K562 (cell line): ENCODE results near the gene MMP24. TPM values are rescaled to one million over a fixed set of nuclear protein-coding genes. Genes with fewer than 3 reads are reported as not detected.

Source experiments
- ADNP ChIP-seq: fragments of 200-800 bp; sonication (Bioruptor generic); IDR thresholded peaks from 2 replicates; pipeline ENCODE4 v1.6.1; 2016; ENCODE audit warnings: missing genetic modification characterization, missing compliant biosample characterization
- ATF1 ChIP-seq, 2 experiments: fragments of 450-650 bp in 1 of 2; IDR thresholded peaks; 2 replicates each; pipeline ENCODE4 v1.6.1; 2016; ENCODE audit warnings: missing compliant biosample characterization in 1 of 2, missing genetic modification characterization in 1 of 2
- BMI1 ChIP-seq: fragments of 150-350 bp; IDR thresholded peaks from 2 replicates; pipeline ENCODE4 v1.6.1; 2014; ENCODE audit warnings: low read length
- BRD4 ChIP-seq: fragments of 200-600 bp; sonication (generic); IDR thresholded peaks from 2 replicates; pipeline ENCODE4 v1.6.1; 2017; ENCODE audit warnings: inconsistent platforms
- CTBP1 ChIP-seq: fragments of 450-650 bp; IDR thresholded peaks from 2 replicates; pipeline ENCODE4 v1.6.1; 2016; ENCODE audit warnings: borderline replicate concordance
- GABPA ChIP-seq: fragments of 200-800 bp; sonication (Bioruptor generic); conservative IDR thresholded peaks from 2 replicates; pipeline ENCODE4 v1.6.1; 2016; ENCODE audit warnings: low read depth, missing genetic modification characterization, missing compliant biosample characterization
- KDM1A ChIP-seq, 2 experiments: fragments of 450-650 bp; IDR thresholded peaks; 2 replicates each; pipeline ENCODE4 v1.6.1; 2016; ENCODE audit warnings: mild to moderate bottlenecking in 2 of 2
- LARP7 ChIP-seq: fragments of 450-650 bp; IDR thresholded peaks from 2 replicates; pipeline ENCODE4 v1.6.1; 2016
- LEF1 ChIP-seq: fragments of 450-650 bp; IDR thresholded peaks from 2 replicates; pipeline ENCODE4 v1.6.1; 2016; ENCODE audit warnings: mild to moderate bottlenecking
- MTA2 ChIP-seq: fragments of 450-650 bp; IDR thresholded peaks from 2 replicates; pipeline ENCODE4 v1.6.1; 2016; ENCODE audit warnings: low read depth
- NFRKB ChIP-seq: fragments of 450-650 bp; IDR thresholded peaks from 2 replicates; pipeline ENCODE4 v1.6.1; 2016; ENCODE audit warnings: low read depth
- PML ChIP-seq: IDR thresholded peaks from 2 replicates; pipeline ENCODE4 v1.6.1; 2012; ENCODE audit warnings: low read length, inconsistent platforms
- POLR2H ChIP-seq: IDR thresholded peaks from 2 replicates; pipeline ENCODE4 v1.6.1; 2016; ENCODE audit warnings: missing genetic modification characterization, low read depth, mild to moderate bottlenecking, control low read depth, missing compliant biosample characterization, moderate library complexity
- SAFB2 ChIP-seq: fragments of 200-400 bp; formaldehyde crosslinking; IDR thresholded peaks from 2 replicates; pipeline ENCODE4 v1.6.1; 2018; ENCODE audit warnings: borderline replicate concordance, low read length, low read depth, moderate library complexity; ENCODE audit not compliant: severe bottlenecking
- STAT5A ChIP-seq: IDR thresholded peaks from 2 replicates; pipeline ENCODE4 v1.6.1; 2012; ENCODE audit warnings: low read length, inconsistent platforms, borderline replicate concordance
- TCF3 ChIP-seq: sonication (generic); formaldehyde crosslinking; IDR thresholded peaks from 2 replicates; pipeline ENCODE4 v1.4.0; 2020; ENCODE audit warnings: mild to moderate bottlenecking, missing genetic modification reagents
- XRCC4 ChIP-seq: IDR thresholded peaks from one replicate; pipeline ENCODE4 v1.6.1; 2011; ENCODE audit not compliant: insufficient read depth, insufficient read length; ENCODE audit errors: extremely low read depth
- ZFX ChIP-seq: sonication (generic); formaldehyde crosslinking; IDR thresholded peaks from 2 replicates; pipeline ENCODE4 v1.8.0; 2022; ENCODE audit warnings: mild to moderate bottlenecking, missing genetic modification reagents, moderate library complexity
- ZNF644 ChIP-seq: fragments of 200-800 bp; sonication (Bioruptor generic); IDR thresholded peaks from 2 replicates; pipeline ENCODE4 v1.6.1; 2016; ENCODE audit warnings: low read depth, missing genetic modification characterization, missing compliant biosample characterization
- polyA plus RNA-seq, 8 experiments: library from polyadenylated mRNA; depleted of rRNA in 4 of 8; stranded (reverse) in 5 of 8; unstranded in 3 of 8; fragments of >200 nt; fragmentation: Nextera tagmentation in 2 of 8; fragmentation: Illumina TruSeq in 1 of 8; extraction: Ambion mirVana in 2 of 8; extraction: Trizol in 1 of 8; gene quantifications; 2 replicates each; pipeline versions ENCODE4 v1.2.1 to v1.2.3, GENCODE V29; 2011 to 2014; ENCODE audit warnings: inconsistent platforms in 1 of 8, missing spikeins in 1 of 8
- total RNA-seq, 7 experiments: library from RNA; depleted of rRNA in 6 of 7; stranded (reverse); fragments of >200 nt in 6 of 7; fragmentation: Illumina TruSeq in 2 of 7; extraction: Trizol in 2 of 7; gene quantifications; 2 replicates each; pipeline versions ENCODE4 v1.2.1 to v1.2.3, GENCODE V29; 2011 to 2021; ENCODE audit warnings: low replicate concordance in 1 of 7
- TF ChIP-seq, protein P1 (sequence below): sonication (generic); formaldehyde crosslinking; IDR thresholded peaks from 2 replicates; pipeline ENCODE4 v1.8.1; 2023; ENCODE audit warnings: mild to moderate bottlenecking, missing genetic modification reagents
- TF ChIP-seq, protein P2 (sequence below): IDR thresholded peaks from 2 replicates; pipeline ENCODE4 v1.6.1; 2012; ENCODE audit warnings: low read depth, low read length, improper control_type of control experiment, borderline replicate concordance
- TF ChIP-seq, protein P3 (sequence below): sonication (generic); formaldehyde crosslinking; IDR thresholded peaks from 2 replicates; pipeline ENCODE4 v1.8.0; 2022; ENCODE audit warnings: mild to moderate bottlenecking, missing genetic modification reagents
- TF ChIP-seq, protein P4 (sequence below): fragments of 250-450 bp; sonication (Bioruptor Pico); IDR thresholded peaks from 2 replicates; pipeline ENCODE4 v1.5.0; 2021

Gene MMP24
- total and polyA plus RNA-seq, 9 of the 15 experiments (the other 6 are each of a cell fraction or from before 2014, with no cell fraction given) = 0.03 to 0.07 (median 0.03) TPM; not detected in 6

DNA sequence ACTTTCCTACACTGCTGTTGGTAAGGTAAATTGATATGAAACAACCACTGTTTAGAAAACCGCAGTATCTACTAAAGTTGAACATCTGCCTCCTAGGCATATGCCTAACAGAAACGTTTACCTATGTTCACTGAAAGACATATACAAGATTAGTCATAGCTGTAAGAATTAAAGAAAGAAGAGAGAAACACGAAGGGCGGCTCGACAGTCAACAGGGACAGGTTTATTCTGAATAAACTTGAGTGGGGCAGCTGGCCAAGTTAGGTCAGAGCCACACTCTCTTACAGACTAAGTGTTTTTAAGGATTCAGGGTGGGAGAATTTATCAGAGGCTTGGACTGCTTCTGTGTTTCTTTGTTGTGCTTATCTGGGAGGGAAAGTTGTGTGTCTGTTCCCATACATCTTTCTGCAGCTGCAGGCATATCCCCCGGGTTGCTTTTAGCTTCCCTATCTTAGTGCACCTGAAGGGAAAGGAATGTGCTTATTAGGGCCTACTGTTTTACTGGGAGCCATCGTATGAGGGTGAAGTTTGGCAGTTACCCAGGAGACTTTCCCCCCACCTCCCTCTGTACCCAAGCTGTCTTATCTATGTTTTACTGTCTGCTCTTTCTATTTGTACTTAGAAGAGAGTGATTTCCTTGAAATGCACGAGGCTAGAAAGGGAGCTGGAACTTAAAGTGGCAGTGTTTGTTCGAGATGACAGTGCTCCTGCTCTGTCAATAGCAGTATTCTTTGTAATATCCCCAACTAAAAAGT is 34.2 kb upstream of the MMP24 start (continued):
- TF ChIP-seq GABPA (no peak), LARP7 (no peak), XRCC4 (no peak), BRD4 (no peak), ZFX (peak; percentile 61; the same call in 1 of the 2 replicates), KDM1A (IDR thresholded peaks at IDR 0.05) (peak; percentile 80 to 86), ZNF644 (0 out of 2 replicates have a peak, but pooled peaks have one; percentile 45), BMI1 (no peak), TCF3 (peak; percentile 91), SAFB2 (no peak), POLR2H (tag) (no peak), PML (peak; percentile 73), MTA2 (peak; percentile 56), NFRKB (no peak), STAT5A (peak; percentile 72), LEF1 (peak; percentile 52; the same call in 1 of the 2 replicates), ADNP (tag) (peak; percentile 67), CTBP1 (peak; percentile 76), ATF1 (CRISPR knock-in tag; IDR thresholded peaks at IDR 0.05) (no peak), ATF1 (tag; IDR thresholded peaks at IDR 0.05) (peak; percentile 32; the same call in 1 of the 2 replicates)
- TF ChIP-seq, protein P1, sequence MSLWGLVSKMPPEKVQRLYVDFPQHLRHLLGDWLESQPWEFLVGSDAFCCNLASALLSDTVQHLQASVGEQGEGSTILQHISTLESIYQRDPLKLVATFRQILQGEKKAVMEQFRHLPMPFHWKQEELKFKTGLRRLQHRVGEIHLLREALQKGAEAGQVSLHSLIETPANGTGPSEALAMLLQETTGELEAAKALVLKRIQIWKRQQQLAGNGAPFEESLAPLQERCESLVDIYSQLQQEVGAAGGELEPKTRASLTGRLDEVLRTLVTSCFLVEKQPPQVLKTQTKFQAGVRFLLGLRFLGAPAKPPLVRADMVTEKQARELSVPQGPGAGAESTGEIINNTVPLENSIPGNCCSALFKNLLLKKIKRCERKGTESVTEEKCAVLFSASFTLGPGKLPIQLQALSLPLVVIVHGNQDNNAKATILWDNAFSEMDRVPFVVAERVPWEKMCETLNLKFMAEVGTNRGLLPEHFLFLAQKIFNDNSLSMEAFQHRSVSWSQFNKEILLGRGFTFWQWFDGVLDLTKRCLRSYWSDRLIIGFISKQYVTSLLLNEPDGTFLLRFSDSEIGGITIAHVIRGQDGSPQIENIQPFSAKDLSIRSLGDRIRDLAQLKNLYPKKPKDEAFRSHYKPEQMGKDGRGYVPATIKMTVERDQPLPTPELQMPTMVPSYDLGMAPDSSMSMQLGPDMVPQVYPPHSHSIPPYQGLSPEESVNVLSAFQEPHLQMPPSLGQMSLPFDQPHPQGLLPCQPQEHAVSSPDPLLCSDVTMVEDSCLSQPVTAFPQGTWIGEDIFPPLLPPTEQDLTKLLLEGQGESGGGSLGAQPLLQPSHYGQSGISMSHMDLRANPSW (CRISPR knock-in tag) = no peak
- TF ChIP-seq, protein P2, sequence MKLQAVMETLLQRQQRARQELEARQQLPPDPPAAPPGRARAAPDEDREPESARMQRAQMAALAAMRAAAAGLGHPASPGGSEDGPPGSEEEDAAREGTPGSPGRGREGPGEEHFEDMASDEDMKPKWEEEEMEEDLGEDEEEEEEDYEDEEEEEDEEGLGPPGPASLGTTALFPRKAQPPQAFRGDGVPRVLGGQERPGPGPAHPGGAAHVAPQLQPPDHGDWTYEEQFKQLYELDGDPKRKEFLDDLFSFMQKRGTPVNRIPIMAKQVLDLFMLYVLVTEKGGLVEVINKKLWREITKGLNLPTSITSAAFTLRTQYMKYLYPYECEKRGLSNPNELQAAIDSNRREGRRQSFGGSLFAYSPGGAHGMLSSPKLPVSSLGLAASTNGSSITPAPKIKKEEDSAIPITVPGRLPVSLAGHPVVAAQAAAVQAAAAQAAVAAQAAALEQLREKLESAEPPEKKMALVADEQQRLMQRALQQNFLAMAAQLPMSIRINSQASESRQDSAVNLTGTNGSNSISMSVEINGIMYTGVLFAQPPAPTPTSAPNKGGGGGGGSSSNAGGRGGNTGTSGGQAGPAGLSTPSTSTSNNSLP = peak; percentile 26; the same call in 1 of the 2 replicates
- TF ChIP-seq, protein P3, sequence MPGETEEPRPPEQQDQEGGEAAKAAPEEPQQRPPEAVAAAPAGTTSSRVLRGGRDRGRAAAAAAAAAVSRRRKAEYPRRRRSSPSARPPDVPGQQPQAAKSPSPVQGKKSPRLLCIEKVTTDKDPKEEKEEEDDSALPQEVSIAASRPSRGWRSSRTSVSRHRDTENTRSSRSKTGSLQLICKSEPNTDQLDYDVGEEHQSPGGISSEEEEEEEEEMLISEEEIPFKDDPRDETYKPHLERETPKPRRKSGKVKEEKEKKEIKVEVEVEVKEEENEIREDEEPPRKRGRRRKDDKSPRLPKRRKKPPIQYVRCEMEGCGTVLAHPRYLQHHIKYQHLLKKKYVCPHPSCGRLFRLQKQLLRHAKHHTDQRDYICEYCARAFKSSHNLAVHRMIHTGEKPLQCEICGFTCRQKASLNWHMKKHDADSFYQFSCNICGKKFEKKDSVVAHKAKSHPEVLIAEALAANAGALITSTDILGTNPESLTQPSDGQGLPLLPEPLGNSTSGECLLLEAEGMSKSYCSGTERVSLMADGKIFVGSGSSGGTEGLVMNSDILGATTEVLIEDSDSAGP (CRISPR knock-in tag) = peak; percentile 78
- TF ChIP-seq, protein P4, sequence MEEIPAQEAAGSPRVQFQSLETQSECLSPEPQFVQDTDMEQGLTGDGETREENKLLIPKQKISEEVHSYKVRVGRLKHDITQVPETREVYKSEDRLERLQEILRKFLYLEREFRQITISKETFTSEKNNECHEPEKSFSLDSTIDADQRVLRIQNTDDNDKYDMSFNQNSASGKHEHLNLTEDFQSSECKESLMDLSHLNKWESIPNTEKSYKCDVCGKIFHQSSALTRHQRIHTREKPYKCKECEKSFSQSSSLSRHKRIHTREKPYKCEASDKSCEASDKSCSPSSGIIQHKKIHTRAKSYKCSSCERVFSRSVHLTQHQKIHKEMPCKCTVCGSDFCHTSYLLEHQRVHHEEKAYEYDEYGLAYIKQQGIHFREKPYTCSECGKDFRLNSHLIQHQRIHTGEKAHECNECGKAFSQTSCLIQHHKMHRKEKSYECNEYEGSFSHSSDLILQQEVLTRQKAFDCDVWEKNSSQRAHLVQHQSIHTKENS (CRISPR knock-in tag) = no peak
